NCI-H2227 (cell line): ENCODE results near the gene C1orf50.
A peak's percentile ranks its signal among the peaks of the same experiment; 100 is the strongest.

Source experiments
- DNase-seq: peaks from one replicate; lab custom pipeline; 2025; ENCODE audit not compliant: unreplicated experiment; lab: John Stamatoyannopoulos, UW

Gene C1orf50

GRCh38 chr1:42758641-42759040 is 8.4 kb upstream of the C1orf50 start:
- no peak for DNase-seq

- no peak for DNase-seq
Measured at GRCh38 chr1:42759114-42759513, 7.9 kb upstream of the C1orf50 start.

DNA sequence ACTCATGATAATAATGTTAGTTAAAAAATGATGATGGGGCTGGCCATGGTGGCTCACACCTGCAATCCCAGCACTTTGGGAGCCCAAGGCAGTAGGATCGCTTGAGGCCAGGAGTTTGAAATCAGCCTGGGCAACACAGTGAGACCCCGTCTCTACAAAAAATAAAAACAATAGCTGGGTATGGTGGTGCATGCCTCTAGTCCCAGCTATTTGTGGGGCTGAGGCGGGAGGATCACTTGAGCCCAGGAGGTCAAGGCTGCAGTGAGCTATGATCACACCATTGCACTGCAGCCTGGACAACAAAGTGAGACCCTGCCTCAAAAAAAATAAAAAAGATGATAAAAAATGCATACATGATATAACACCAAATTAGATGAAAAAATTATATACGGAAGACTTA is 5.5 kb upstream of the C1orf50 start:
- DNase-seq: no peak

GRCh38 chr1:42762269-42762668 is 4.8 kb upstream of the C1orf50 start:
- DNase-seq: no peak

- DNase-seq: peak; percentile 11
Measured at GRCh38 chr1:42765269-42765668, 1.8 kb upstream of the C1orf50 start.

DNA sequence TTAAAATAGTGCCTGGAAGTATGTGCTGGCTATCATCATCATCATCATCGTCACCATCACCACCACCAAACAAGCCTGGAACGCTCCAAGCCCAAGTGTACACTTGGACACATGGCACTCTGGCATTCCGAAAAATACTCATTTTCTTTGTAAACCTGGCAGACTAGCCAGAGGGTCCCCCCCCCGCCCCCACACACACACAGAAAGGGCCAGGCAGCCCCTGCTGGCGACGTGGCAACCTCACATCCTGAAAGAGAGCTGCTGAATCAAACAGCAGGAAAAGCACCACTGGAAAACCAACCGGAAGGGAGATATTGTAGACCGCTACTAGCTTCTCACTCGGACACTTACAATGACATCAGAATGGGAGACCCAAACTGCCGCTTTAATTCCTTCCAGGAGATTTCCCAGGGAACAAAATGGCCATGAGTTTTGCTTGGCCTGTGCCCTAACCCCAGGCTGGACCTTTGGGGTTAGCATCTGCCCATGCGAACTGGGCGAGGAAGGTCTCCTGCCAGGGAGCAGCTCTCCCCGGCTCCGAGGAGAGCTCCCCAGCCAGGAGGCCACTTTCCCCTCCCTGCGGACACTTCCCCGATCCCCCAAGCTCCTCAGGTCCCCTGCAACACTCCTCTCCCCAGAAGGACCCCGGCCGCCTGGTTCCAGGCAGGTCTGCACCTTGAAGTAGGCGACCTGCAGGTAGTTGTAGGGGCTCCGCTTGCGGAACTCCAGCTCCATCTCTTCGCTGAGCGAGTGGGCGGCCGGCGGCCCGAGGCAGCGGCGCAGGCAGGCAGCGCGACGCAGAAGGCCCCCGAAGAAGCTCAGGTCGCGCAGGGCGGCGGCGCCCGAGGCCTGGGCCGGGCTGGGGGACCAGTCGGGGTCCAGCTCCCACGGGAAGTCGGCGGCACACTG is 963 bp upstream of the C1orf50 start:
- peak; percentile 78 for DNase-seq

- DNase-seq: peak; percentile 67
Measured at GRCh38 chr1:42767510-42768000, 506 bp downstream of the C1orf50 start.

- DNase-seq: no peak
Measured at GRCh38 chr1:42768172-42768571, 1.1 kb downstream of the C1orf50 start.

DNA sequence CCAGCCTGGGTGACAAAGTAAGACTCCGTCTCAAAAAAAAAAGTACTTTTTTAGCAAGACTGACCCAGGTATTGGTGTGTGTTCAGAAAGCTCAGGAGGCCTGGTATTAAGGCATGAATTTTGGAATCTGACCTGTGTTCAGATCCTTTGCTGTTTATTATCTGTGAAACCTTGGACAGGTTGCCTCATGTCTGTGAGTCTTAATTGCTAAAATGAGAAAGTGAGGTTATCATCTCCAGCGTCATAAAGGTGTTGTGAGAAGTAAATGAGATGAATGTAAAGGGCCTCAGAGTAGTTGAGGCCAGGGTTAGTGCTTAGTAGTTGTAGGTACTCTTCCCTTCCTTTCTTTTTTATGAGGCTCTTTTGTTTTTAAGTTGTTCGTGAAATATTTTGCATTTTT is 2.8 kb downstream of the C1orf50 start:
- DNase-seq: no peak

DNA sequence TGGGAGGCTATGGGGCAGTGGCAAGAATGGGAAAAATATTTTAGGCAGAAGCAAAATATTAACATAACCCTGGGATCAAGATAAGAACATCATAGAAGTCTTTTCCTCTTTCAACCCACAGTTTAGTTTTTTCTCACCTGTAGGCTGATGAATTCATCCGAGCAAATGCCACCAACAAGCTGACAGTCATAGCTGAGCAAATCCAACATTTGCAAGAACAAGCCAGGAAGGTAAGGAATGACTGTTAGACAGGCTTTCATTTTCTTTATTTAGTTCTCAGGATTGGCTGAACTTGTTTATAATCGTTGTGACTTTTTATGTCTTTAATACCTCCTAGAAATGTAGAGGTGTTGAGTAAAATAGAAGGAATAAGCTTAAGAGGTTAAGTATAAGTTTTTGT is 6.4 kb downstream of the C1orf50 start:
- DNase-seq: no peak

- no peak for DNase-seq
Measured at GRCh38 chr1:42774928-42775526, 8.0 kb downstream of the C1orf50 start.

GRCh38 chr1:42776502-42776901 is 9.5 kb downstream of the C1orf50 start:
- DNase-seq: no peak

GRCh38 chr1:42777852-42778251 is 10.8 kb downstream of the C1orf50 start:
- peak; percentile 50 for DNase-seq

DNA sequence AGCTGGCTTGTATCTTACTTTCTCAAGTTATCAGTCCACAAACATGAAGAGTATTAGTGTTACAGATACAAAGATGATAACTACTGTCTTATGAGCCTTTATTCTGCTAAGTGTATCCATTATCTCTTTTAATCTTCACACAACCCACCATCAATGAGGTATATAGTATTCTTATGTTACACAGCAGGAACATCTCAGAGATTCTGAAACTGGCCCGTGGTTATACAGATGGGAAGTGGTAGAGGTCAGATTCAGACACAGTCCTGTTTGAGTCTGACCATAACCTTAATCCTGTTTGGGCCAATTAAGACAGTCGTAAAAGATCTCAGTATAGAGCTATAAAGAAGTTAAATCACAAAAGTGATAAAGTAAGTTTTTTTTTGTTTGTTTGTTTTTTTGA is 12.7 kb downstream of the C1orf50 start:
- DNase-seq: no peak

DNA sequence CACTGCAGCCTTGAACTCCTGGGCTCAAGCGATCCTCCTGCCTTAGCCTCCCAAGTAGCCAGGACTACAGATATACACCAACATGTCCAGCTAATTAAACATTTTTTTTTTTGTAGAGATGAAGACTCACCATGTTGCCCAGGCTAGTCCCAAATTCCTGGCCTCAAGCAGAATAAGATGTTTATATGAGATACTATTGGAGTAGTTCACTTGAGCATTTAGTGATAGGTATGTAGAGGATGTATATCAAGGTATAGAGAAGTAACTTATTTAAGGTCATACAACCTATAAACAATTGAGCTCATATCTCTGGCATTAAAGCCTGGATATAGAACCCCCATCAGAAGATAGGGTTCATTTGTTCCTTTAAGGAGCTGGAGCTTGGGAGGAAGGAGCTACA is 13.1 kb downstream of the C1orf50 start:
- no peak for DNase-seq

DNA sequence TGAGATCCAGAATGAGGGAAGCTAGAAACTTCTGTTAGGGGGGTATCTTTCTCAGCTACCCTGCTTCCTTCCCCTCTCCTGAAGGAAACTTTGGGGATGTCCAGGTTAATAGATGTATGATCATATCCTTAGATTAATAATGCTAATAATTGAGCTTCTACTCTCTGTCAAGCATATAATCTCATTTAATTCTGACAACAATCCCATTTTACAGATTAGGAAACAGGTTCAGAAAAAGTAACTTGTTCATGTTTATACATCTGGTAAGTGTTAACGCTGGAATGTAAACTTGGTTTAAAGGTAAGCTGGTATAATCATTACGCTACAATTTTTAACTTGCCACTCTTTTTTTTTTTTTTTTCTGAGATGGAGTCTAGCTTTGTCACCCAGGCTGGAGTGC is 16.0 kb downstream of the C1orf50 start:
- DNase-seq: no peak

DNA sequence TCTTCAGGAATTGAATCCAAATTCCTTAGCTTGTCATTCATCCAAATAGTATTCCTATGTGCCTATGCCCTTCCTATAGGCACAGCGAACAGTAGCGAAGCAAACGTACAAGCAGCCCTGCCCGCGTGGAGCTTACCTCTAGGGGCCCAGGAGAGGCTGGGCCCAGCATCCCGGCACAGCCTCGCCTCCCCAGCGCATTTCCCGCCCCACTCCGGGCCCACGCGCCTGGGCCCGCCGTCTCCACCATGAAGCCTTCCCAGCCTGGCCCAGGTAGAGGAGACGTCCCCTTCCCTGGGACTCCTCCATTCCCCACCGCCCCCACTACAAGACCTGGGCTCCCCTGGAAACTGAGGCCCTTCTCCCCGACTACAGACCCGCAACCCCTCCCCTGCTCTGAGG is 17.5 kb downstream of the C1orf50 start:
- no peak for DNase-seq

GRCh38 chr1:42784946-42785693 is 18.1 kb downstream of the C1orf50 start, which contains the start of gene TMEM269:
TSS of gene TMEM269 (plus strand) at chr1:42784991. CDS start at chr1:42789894, 4,903 bp downstream.
- DNase-seq: no peak

GRCh38 chr1:42786097-42786496 is 19.0 kb downstream of the C1orf50 start:
- DNase-seq: no peak

DNA sequence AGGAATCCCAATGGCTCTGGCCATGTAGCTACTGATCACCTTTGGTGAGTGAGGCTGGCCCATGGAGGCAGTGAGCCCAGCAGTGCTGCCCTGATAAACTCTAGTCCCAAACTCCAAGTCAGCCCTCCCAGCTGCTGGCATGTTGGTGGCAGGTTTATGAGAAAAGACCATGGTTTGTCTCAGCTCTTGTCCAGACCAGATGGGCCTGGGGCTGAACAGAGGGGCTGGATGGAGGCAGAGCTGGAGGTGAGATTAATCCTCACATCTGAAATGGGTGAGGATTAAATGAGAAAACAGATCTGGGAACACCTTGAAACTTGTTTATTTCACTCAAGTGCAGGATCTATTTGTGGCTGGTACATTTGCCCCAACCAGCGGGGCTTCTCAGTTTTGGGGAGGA is 21.0 kb downstream of the C1orf50 start:
- no peak for DNase-seq

DNA sequence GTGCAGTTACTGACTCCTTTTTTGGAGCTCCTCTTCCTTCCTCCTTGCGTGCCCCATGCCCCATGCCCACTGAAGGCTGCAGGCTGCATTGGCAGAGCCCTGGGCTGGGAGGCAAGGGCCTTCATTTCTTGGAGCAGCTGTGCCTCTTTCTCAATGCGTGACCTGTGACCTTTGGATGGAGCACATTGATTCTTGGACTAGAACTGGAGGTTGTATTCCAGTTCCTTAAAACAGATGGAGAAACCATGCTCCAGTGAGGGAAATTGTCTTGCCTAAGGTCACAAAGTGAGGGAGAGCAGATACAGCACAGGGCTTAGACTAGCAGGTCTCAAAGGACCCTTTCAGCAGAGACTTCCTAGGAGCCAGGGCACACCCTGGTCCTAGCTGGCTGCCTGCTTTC is 26.8 kb downstream of the C1orf50 start:
- no peak for DNase-seq

- no peak for DNase-seq
Measured at GRCh38 chr1:42797414-42797813, 30.4 kb downstream of the C1orf50 start.
